22Rv1 (cell line): ENCODE data around the gene MPST.

Source experiments
- H3K27ac ChIP-seq: fragments of 450-650 bp; 2 replicates; pipeline ENCODE4 v1.5.1; 2017
- CTCF ChIP-seq: fragments of 450-650 bp; IDR thresholded peaks from 2 replicates; pipeline ENCODE4 v1.5.1; 2017; ENCODE audit warnings: mild to moderate bottlenecking
- ZFX ChIP-seq: fragments of 450-650 bp; IDR thresholded peaks from 2 replicates; pipeline ENCODE4 v1.6.1; 2017; ENCODE audit warnings: antibody characterized with exemption, borderline replicate concordance

Gene MPST

GRCh38 chr22:37020192-37020479, 594 bp downstream of the MPST start:
- peak overlapping the region; percentile 73 for H3K27ac ChIP-seq
- TF ChIP-seq CTCF, result no peak
- no peak for TF ChIP-seq ZFX

GRCh38 chr22:37021041-37021440, 1.5 kb downstream of the MPST start:
- H3K27ac ChIP-seq, result no peak overlapping the region

DNA sequence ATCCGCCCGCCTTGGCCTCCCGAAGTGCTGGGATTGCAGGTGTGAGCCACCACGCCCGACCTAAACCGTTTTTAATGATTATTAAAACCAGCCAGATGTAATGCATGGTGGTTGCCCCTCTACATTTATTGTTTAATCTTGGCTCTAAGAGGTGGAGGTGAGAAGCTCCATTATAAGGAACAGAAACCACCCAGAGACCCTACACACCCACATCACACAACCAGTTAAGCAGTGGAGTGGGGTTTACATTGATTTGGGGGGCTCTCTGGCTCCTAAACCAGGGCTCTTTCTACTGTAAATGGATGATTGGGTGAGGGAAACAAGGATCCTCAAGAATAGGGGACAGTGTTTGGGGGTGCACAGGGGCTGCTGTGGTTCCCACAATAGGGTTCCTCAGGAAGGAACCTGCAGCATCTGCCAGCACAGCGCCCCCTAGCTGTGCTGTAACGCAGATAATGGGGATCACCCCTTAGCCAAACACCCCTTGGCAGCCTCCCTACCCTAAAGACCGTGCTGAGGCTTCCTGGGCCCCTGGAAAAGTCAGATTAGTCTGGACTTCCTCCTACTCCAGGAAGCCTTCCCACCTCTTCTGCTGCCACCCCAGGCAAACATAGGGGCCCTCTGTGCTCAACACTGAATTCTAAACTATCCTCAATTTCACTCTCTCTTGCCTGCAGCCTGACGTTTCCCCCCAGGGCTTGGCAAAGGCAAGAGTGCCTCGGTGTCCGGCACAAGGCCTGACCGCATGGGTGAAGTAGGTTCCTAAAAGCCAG, 2.4 kb downstream of the MPST start:
- TF ChIP-seq ZFX, result no peak
- TF ChIP-seq CTCF, result peak; percentile 77
- H3K27ac ChIP-seq, result no peak overlapping the region

More at GRCh38 chr22:37021041-37021440, 1.5 kb downstream of the MPST start:
- TF ChIP-seq CTCF (no peak), ZFX (no peak)

GRCh38 chr22:37022483-37023337, 3.2 kb downstream of the MPST start:
- peak overlapping the region; percentile 12; the same call in 1 of the 2 replicates for H3K27ac ChIP-seq
- TF ChIP-seq CTCF, result no peak
- no peak for TF ChIP-seq ZFX

DNA sequence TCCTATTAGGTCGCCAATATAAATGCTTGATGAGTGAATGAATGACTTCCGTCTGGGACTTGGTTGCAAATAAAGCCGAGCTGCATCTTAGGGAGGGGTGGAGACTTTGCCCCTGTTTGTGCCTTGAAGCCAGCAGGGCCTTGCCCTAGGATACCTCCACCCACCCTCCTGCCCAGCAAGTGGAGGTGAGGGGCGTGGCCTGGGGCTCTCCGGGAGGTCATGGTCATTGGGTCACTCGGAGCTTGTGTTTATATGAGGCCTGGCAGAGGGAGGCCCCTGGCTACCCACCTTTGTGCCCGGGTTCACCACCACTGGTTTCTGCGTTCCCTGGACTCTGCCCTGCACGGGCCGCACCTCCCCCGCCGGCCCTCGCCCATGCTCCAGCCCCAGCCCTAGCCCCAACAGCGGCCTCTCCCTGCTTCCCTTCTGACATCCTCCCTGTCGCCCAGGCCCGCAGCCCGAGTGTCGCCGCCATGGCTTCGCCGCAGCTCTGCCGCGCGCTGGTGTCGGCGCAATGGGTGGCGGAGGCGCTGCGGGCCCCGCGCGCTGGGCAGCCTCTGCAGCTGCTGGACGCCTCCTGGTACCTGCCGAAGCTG, 4.3 kb downstream of the MPST start:
- H3K27ac ChIP-seq, result no peak overlapping the region
- TF ChIP-seq ZFX (no peak), CTCF (no peak)

DNA sequence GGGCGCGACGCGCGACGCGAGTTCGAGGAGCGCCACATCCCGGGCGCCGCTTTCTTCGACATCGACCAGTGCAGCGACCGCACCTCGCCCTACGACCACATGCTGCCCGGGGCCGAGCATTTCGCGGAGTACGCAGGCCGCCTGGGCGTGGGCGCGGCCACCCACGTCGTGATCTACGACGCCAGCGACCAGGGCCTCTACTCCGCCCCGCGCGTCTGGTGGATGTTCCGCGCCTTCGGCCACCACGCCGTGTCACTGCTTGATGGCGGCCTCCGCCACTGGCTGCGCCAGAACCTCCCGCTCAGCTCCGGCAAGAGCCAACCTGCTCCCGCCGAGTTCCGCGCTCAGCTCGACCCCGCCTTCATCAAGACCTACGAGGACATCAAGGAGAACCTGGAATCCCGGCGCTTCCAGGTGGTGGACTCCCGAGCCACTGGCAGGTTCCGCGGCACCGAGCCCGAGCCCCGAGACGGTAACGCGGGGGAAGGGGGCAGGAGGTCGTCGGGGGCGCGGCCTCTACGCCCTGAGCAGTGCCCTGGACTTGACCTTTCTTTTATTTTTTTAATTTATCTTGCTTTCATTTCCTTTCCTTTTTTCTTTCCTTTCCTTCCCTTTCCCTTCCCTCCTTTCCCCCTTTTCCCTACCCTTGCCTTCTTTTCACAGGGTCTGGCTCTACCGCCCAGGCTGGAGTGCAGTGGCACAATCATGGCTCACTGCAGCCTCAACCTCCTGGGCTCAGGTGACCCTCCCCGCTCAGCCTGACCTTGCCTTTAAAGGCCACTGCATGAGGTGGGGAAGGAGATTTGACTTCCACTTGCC, 5.0 kb downstream of the MPST start:
- H3K27ac ChIP-seq, result no peak overlapping the region
- no peak for TF ChIP-seq CTCF
- no peak for TF ChIP-seq ZFX
